Measurements from ENCODE around the gene LRRC8D.
A peak's percentile ranks its signal among the peaks of the same experiment; 100 is the strongest.

The LRRC8D gene

GRCh38 chr1:89843273-89844130, 22.7 kb downstream of the LRRC8D start:
- no peaks in the 10 kb centered on the region for H3K27me3 ChIP-seq (ENCODE audit: control insufficient read depth, insufficient read depth, low read length)
- DNase-seq (ENCODE audit: low read depth, low spot score), result no peak
- 0 out of 2 replicates have a peak, but pooled peaks cover 2% of the 10 kb centered on the region for H3K4me1 ChIP-seq (ENCODE audit: control insufficient read depth, insufficient read depth, low read length)
- no peaks in the 10 kb centered on the region for H3K36me3 ChIP-seq (ENCODE audit: control insufficient read depth, insufficient read depth, low read length)
- H3K4me3 ChIP-seq (ENCODE audit: low read length), result peak overlapping the region; percentile 54; the same call in 1 of the 2 replicates
- no peaks in the 10 kb centered on the region for H3K9me3 ChIP-seq (ENCODE audit: control insufficient read depth, insufficient read depth, low read length)
- no CpG with 5 or more reads among the region's 63 CpGs for WGBS (ENCODE audit: insufficient coverage, insufficient read length)
- H3K27ac ChIP-seq (ENCODE audit: low read length), result no peak overlapping the region

GRCh38 chr1:89844241-89844807, 23.5 kb downstream of the LRRC8D start:
- H3K9me3 ChIP-seq (ENCODE audit: control insufficient read depth, insufficient read depth, low read length), result no peaks in the 10 kb centered on the region
- H3K27ac ChIP-seq (ENCODE audit: low read length), result no peak overlapping the region
- no peaks in the 10 kb centered on the region for H3K36me3 ChIP-seq (ENCODE audit: control insufficient read depth, insufficient read depth, low read length)
- H3K4me1 ChIP-seq (ENCODE audit: control insufficient read depth, insufficient read depth, low read length), result no peaks in the 10 kb centered on the region
- no CpG with 5 or more reads among the region's 7 CpGs for WGBS (ENCODE audit: insufficient coverage, insufficient read length)
- DNase-seq (ENCODE audit: low read depth, low spot score), result no peak
- H3K4me3 ChIP-seq (ENCODE audit: low read length), result no peak overlapping the region
- no peaks in the 10 kb centered on the region for H3K27me3 ChIP-seq (ENCODE audit: control insufficient read depth, insufficient read depth, low read length)

GRCh38 chr1:89844860-89845259, 24.0 kb downstream of the LRRC8D start:
- no CpG with 5 or more reads among the region's 5 CpGs for whole genome bisulfite sequencing (ENCODE audit: insufficient coverage, insufficient read length)
- Histone ChIP-seq H3K36me3 (ENCODE audit: control insufficient read depth, insufficient read depth, low read length) (no peaks in the 10 kb centered on the region), H3K9me3 (ENCODE audit: control insufficient read depth, insufficient read depth, low read length) (no peaks in the 10 kb centered on the region), H3K4me1 (ENCODE audit: control insufficient read depth, insufficient read depth, low read length) (no peaks in the 10 kb centered on the region), H3K4me3 (ENCODE audit: low read length) (no peak overlapping the region), H3K27ac (ENCODE audit: low read length) (no peak overlapping the region), H3K27me3 (ENCODE audit: control insufficient read depth, insufficient read depth, low read length) (no peaks in the 10 kb centered on the region)
- no peak for DNase-seq (ENCODE audit: low read depth, low spot score)

GRCh38 chr1:89847191-89847729, 26.4 kb downstream of the LRRC8D start:
- H3K9me3 ChIP-seq (ENCODE audit: control insufficient read depth, insufficient read depth, low read length), result no peaks in the 10 kb centered on the region
- no peaks in the 10 kb centered on the region for H3K27me3 ChIP-seq (ENCODE audit: control insufficient read depth, insufficient read depth, low read length)
- no peaks in the 10 kb centered on the region for H3K36me3 ChIP-seq (ENCODE audit: control insufficient read depth, insufficient read depth, low read length)
- WGBS (ENCODE audit: insufficient coverage, insufficient read length), result no CpG with 5 or more reads among the region's 4 CpGs
- no peaks in the 10 kb centered on the region for H3K4me1 ChIP-seq (ENCODE audit: control insufficient read depth, insufficient read depth, low read length)
- H3K4me3 ChIP-seq (ENCODE audit: low read length), result no peak overlapping the region
- DNase-seq (ENCODE audit: low read depth, low spot score), result no peak
- H3K27ac ChIP-seq (ENCODE audit: low read length), result no peak overlapping the region

GRCh38 chr1:89850844-89851415, 30.1 kb downstream of the LRRC8D start:
- no peaks in the 10 kb centered on the region; the same call in 1 of the 2 replicates for H3K36me3 ChIP-seq (ENCODE audit: control insufficient read depth, insufficient read depth, low read length)
- no peak overlapping the region for H3K27ac ChIP-seq (ENCODE audit: low read length)
- no peaks in the 10 kb centered on the region for H3K4me1 ChIP-seq (ENCODE audit: control insufficient read depth, insufficient read depth, low read length)
- no CpG with 5 or more reads among the region's 4 CpGs for WGBS (ENCODE audit: insufficient coverage, insufficient read length)
- H3K4me3 ChIP-seq (ENCODE audit: low read length), result no peak overlapping the region
- H3K9me3 ChIP-seq (ENCODE audit: control insufficient read depth, insufficient read depth, low read length), result no peaks in the 10 kb centered on the region
- DNase-seq (ENCODE audit: low read depth, low spot score), result no peak
- no peaks in the 10 kb centered on the region for H3K27me3 ChIP-seq (ENCODE audit: control insufficient read depth, insufficient read depth, low read length)

- no peak for DNase-seq (ENCODE audit: low read depth, low spot score)
- no CpG with 5 or more reads among the region's 2 CpGs for WGBS (ENCODE audit: insufficient coverage, insufficient read length)
- Histone ChIP-seq H3K9me3 (ENCODE audit: control insufficient read depth, insufficient read depth, low read length) (no peaks in the 10 kb centered on the region), H3K36me3 (ENCODE audit: control insufficient read depth, insufficient read depth, low read length) (no peaks in the 10 kb centered on the region; the same call in 1 of the 2 replicates), H3K4me3 (ENCODE audit: low read length) (no peak overlapping the region), H3K27me3 (ENCODE audit: control insufficient read depth, insufficient read depth, low read length) (no peaks in the 10 kb centered on the region), H3K27ac (ENCODE audit: low read length) (no peak overlapping the region), H3K4me1 (ENCODE audit: control insufficient read depth, insufficient read depth, low read length) (no peaks in the 10 kb centered on the region)
Observed at GRCh38 chr1:89854140-89854539, 33.3 kb downstream of the LRRC8D start.

- Histone ChIP-seq H3K27me3 (ENCODE audit: control insufficient read depth, insufficient read depth, low read length) (no peaks in the 10 kb centered on the region), H3K27ac (ENCODE audit: low read length) (no peak overlapping the region), H3K4me3 (ENCODE audit: low read length) (no peak overlapping the region), H3K36me3 (ENCODE audit: control insufficient read depth, insufficient read depth, low read length) (no peaks in the 10 kb centered on the region; the same call in 1 of the 2 replicates), H3K9me3 (ENCODE audit: control insufficient read depth, insufficient read depth, low read length) (no peaks in the 10 kb centered on the region), H3K4me1 (ENCODE audit: control insufficient read depth, insufficient read depth, low read length) (no peaks in the 10 kb centered on the region)
- DNase-seq (ENCODE audit: low read depth, low spot score), result no peak
- WGBS (ENCODE audit: insufficient coverage, insufficient read length), result no CpG with 5 or more reads among the region's 2 CpGs
Observed at GRCh38 chr1:89855413-89856123, 34.7 kb downstream of the LRRC8D start.

- peaks cover 2% of the 10 kb centered on the region; the same call in 1 of the 2 replicates for H3K36me3 ChIP-seq (ENCODE audit: control insufficient read depth, insufficient read depth, low read length)
- WGBS (ENCODE audit: insufficient coverage, insufficient read length), result no CpG with 5 or more reads among the region's 3 CpGs
- peaks cover 1% of the 10 kb centered on the region; the same call in 1 of the 2 replicates for H3K4me1 ChIP-seq (ENCODE audit: control insufficient read depth, insufficient read depth, low read length)
- no peak for DNase-seq (ENCODE audit: low read depth, low spot score)
- H3K4me3 ChIP-seq (ENCODE audit: low read length), result no peak overlapping the region
- H3K27ac ChIP-seq (ENCODE audit: low read length), result no peak overlapping the region
- no peaks in the 10 kb centered on the region for H3K9me3 ChIP-seq (ENCODE audit: control insufficient read depth, insufficient read depth, low read length)
- H3K27me3 ChIP-seq (ENCODE audit: control insufficient read depth, insufficient read depth, low read length), result no peaks in the 10 kb centered on the region
Observed at GRCh38 chr1:89863165-89863830, 42.5 kb downstream of the LRRC8D start.

GRCh38 chr1:89865498-89866382, 44.9 kb downstream of the LRRC8D start:
- H3K9me3 ChIP-seq (ENCODE audit: control insufficient read depth, insufficient read depth, low read length), result no peaks in the 10 kb centered on the region
- H3K4me1 ChIP-seq (ENCODE audit: control insufficient read depth, insufficient read depth, low read length), result peaks cover 1% of the 10 kb centered on the region; the same call in 1 of the 2 replicates
- no peak for DNase-seq (ENCODE audit: low read depth, low spot score)
- H3K4me3 ChIP-seq (ENCODE audit: low read length), result no peak overlapping the region
- no peak overlapping the region for H3K27ac ChIP-seq (ENCODE audit: low read length)
- WGBS (ENCODE audit: insufficient coverage, insufficient read length), result no CpG with 5 or more reads among the region's 4 CpGs
- H3K36me3 ChIP-seq (ENCODE audit: control insufficient read depth, insufficient read depth, low read length), result peaks cover 2% of the 10 kb centered on the region; the same call in 1 of the 2 replicates
- H3K27me3 ChIP-seq (ENCODE audit: control insufficient read depth, insufficient read depth, low read length), result no peaks in the 10 kb centered on the region

All from iPS DF 6.9 (cell line).